Activated T-helper 1 cell treated with anti-CD3 and anti-CD28 coated beads, Interleukin-12 subunit alpha, Interleukin-12 subunit beta, Interleukin-2, Interleukin-4 antibody, amounts not matched to agents 30 ng/mL and 10 ng/mL and 1 ng/mL, durations not matched to agents 14 hours and 24 hours and 36 hours (primary cell): ENCODE results near the gene GPR4. TPM values are rescaled to one million over a fixed set of nuclear protein-coding genes. Genes with fewer than 3 reads are reported as not detected.
"Not testable (repeated sequence)": the region's sequence is repeated elsewhere in the genome, so short reads cannot be mapped to it uniquely, and the experiment has no call there.

Experiments used
- DNase-seq: peaks from one replicate; pipeline ENCODE4 v3.0.0; 2021; ENCODE audit warnings: low spot score
- H3K27ac Mint-ChIP-seq: one replicate; pipeline ENCODE4 v1.8.0; 2021; ENCODE audit warnings: mild to moderate bottlenecking, mixed read lengths
- H3K27me3 Mint-ChIP-seq: one replicate; pipeline ENCODE4 v1.8.0; 2022; ENCODE audit warnings: mild to moderate bottlenecking, moderate library complexity, mixed read lengths; ENCODE audit not compliant: insufficient read depth
- H3K36me3 Mint-ChIP-seq: one replicate; pipeline ENCODE4 v1.8.0; 2021; ENCODE audit warnings: low read depth, mixed read lengths
- H3K4me1 Mint-ChIP-seq: one replicate; pipeline ENCODE4 v1.8.0; 2021; ENCODE audit warnings: low read depth, mixed read lengths
- H3K4me3 Mint-ChIP-seq: one replicate; pipeline ENCODE4 v1.8.0; 2021; ENCODE audit warnings: mild to moderate bottlenecking, moderate library complexity, mixed read lengths
- H3K9me3 Mint-ChIP-seq: one replicate; pipeline ENCODE4 v1.8.0; 2021; ENCODE audit warnings: mixed read lengths
- intact Hi-C: fragments of 100-400 bp; cut with micrococcal nuclease; formaldehyde crosslinking; loops from one replicate; pipeline ENCODE4 v1.15.1; 2024
- total RNA-seq: library from RNA; stranded (reverse); gene quantifications from 2 replicates; pipeline ENCODE4 v1.2.3, GENCODE V29; 2022

GPR4 gene
- total RNA-seq, 1 donor from 2014 or later = not detected

GRCh38 chr19:45637890-45638667, 36.1 kb upstream of the GPR4 start:
- DNase-seq = no peak
- peaks cover 28% of the 10 kb centered on the region for H3K4me1 Mint-ChIP-seq
- intact Hi-C loops = no loop called here
- H3K27me3 Mint-ChIP-seq = no peaks in the 10 kb centered on the region
- H3K36me3 Mint-ChIP-seq = peaks cover 18% of the 10 kb centered on the region
- H3K4me3 Mint-ChIP-seq = peak overlapping the region; percentile 96
- H3K27ac Mint-ChIP-seq = no peak overlapping the region
- H3K9me3 Mint-ChIP-seq = no peaks in the 10 kb centered on the region

GRCh38 chr19:45636902-45637301, 34.9 kb upstream of the GPR4 start:
- Mint-ChIP-seq H3K36me3 (peaks cover 21% of the 10 kb centered on the region), H3K27ac (no peak overlapping the region), H3K4me1 (peaks cover 25% of the 10 kb centered on the region), H3K27me3 (no peaks in the 10 kb centered on the region), H3K4me3 (no peak overlapping the region), H3K9me3 (no peaks in the 10 kb centered on the region)
- intact Hi-C loops = no loop called here
- DNase-seq = no peak

- Mint-ChIP-seq H3K36me3 (peaks cover 18% of the 10 kb centered on the region), H3K9me3 (no peaks in the 10 kb centered on the region), H3K27me3 (no peaks in the 10 kb centered on the region), H3K4me1 (peaks cover 21% of the 10 kb centered on the region), H3K4me3 (peak overlapping the region; percentile 19), H3K27ac (no peak overlapping the region)
- intact Hi-C loops = no loop called here
- no peak for DNase-seq
These were observed 34.3 kb upstream of the GPR4 start for GRCh38 chr19:45636275-45636674.

- Mint-ChIP-seq H3K27ac (peak overlapping the region; percentile 68), H3K27me3 (no peaks in the 10 kb centered on the region), H3K9me3 (no peaks in the 10 kb centered on the region), H3K36me3 (peaks cover 18% of the 10 kb centered on the region), H3K4me3 (no peak overlapping the region), H3K4me1 (peaks cover 8% of the 10 kb centered on the region)
- no peak for DNase-seq
- intact Hi-C loops = loop anchor here (1.0 kb wide), 1 partner anchor 9 kb away; no protein-coding TSS in a partner anchor
These were observed 30.6 kb upstream of the GPR4 start for GRCh38 chr19:45632468-45633196.

GRCh38 chr19:45630463-45630862, 28.5 kb upstream of the GPR4 start:
- Mint-ChIP-seq H3K4me1 (peaks cover 10% of the 10 kb centered on the region), H3K27me3 (no peaks in the 10 kb centered on the region), H3K27ac (no peak overlapping the region), H3K4me3 (no peak overlapping the region), H3K36me3 (peaks cover 26% of the 10 kb centered on the region), H3K9me3 (no peaks in the 10 kb centered on the region)
- DNase-seq = no peak
- intact Hi-C loops = no loop called here

GRCh38 chr19:45629704-45630103, 27.7 kb upstream of the GPR4 start:
- Mint-ChIP-seq H3K9me3 (no peaks in the 10 kb centered on the region), H3K4me3 (no peak overlapping the region), H3K36me3 (peaks cover 31% of the 10 kb centered on the region), H3K4me1 (peaks cover 11% of the 10 kb centered on the region), H3K27me3 (no peaks in the 10 kb centered on the region), H3K27ac (peak overlapping the region; percentile 18)
- no peak for DNase-seq
- intact Hi-C loops = no loop called here

GRCh38 chr19:45628219-45628618, 26.2 kb upstream of the GPR4 start:
- H3K4me3 Mint-ChIP-seq, intact Hi-C loops, H3K27me3 Mint-ChIP-seq, DNase-seq, H3K9me3 Mint-ChIP-seq, H3K27ac Mint-ChIP-seq: not testable (repeated sequence)
- Mint-ChIP-seq H3K36me3 (peaks cover 41% of the 10 kb centered on the region), H3K4me1 (peaks cover 11% of the 10 kb centered on the region)

- no peaks in the 10 kb centered on the region for H3K27me3 Mint-ChIP-seq
- no peak overlapping the region for H3K4me3 Mint-ChIP-seq
- no peak for DNase-seq
- H3K27ac Mint-ChIP-seq = no peak overlapping the region
- H3K36me3 Mint-ChIP-seq = peaks cover 51% of the 10 kb centered on the region
- no peaks in the 10 kb centered on the region for H3K9me3 Mint-ChIP-seq
- peaks cover 4% of the 10 kb centered on the region for H3K4me1 Mint-ChIP-seq
- intact Hi-C loops = no loop called here
These were observed 22.0 kb upstream of the GPR4 start for GRCh38 chr19:45623984-45624383.

GRCh38 chr19:45621976-45622503, 20.0 kb upstream of the GPR4 start:
- peaks cover 47% of the 10 kb centered on the region for H3K36me3 Mint-ChIP-seq
- peaks cover 4% of the 10 kb centered on the region for H3K4me1 Mint-ChIP-seq
- H3K27me3 Mint-ChIP-seq = no peaks in the 10 kb centered on the region
- intact Hi-C loops = no loop called here
- DNase-seq = no peak
- no peak overlapping the region for H3K27ac Mint-ChIP-seq
- H3K4me3 Mint-ChIP-seq = no peak overlapping the region
- H3K9me3 Mint-ChIP-seq = no peaks in the 10 kb centered on the region

- H3K27ac Mint-ChIP-seq = no peak overlapping the region
These were observed 19.4 kb upstream of the GPR4 start for GRCh38 chr19:45621389-45621788.

GRCh38 chr19:45616704-45617017, 14.6 kb upstream of the GPR4 start:
- Mint-ChIP-seq H3K36me3 (peaks cover 46% of the 10 kb centered on the region), H3K4me3 (no peak overlapping the region), H3K9me3 (no peaks in the 10 kb centered on the region), H3K27me3 (no peaks in the 10 kb centered on the region), H3K27ac (no peak overlapping the region), H3K4me1 (peaks cover 13% of the 10 kb centered on the region)
- DNase-seq = no peak
- intact Hi-C loops = no loop called here

More at GRCh38 chr19:45621389-45621788, 19.4 kb upstream of the GPR4 start:
- peaks cover 4% of the 10 kb centered on the region for H3K4me1 Mint-ChIP-seq
- intact Hi-C loops = no loop called here
- no peaks in the 10 kb centered on the region for H3K9me3 Mint-ChIP-seq
- no peaks in the 10 kb centered on the region for H3K27me3 Mint-ChIP-seq
- DNase-seq = no peak
- peaks cover 45% of the 10 kb centered on the region for H3K36me3 Mint-ChIP-seq
- H3K4me3 Mint-ChIP-seq = no peak overlapping the region

- no peak overlapping the region for H3K4me3 Mint-ChIP-seq
- peaks cover 43% of the 10 kb centered on the region for H3K36me3 Mint-ChIP-seq
- H3K27me3 Mint-ChIP-seq = no peaks in the 10 kb centered on the region
- peak overlapping the region; percentile 52 for H3K27ac Mint-ChIP-seq
- no peaks in the 10 kb centered on the region for H3K9me3 Mint-ChIP-seq
- peak; percentile 66 for DNase-seq
- peaks cover 13% of the 10 kb centered on the region for H3K4me1 Mint-ChIP-seq
- intact Hi-C loops = loop anchor here (2.0 kb wide), 1 partner anchor 53 kb away; the partner anchor contains the start of gene GIPR
These were observed 14.0 kb upstream of the GPR4 start for GRCh38 chr19:45615795-45616703.
